ENCODE measurements around the gene SHQ1.

The SHQ1 gene
- total RNA-seq: 6.1 to 26.5 (median 19.1) reads per million in 17 experiments

DNA sequence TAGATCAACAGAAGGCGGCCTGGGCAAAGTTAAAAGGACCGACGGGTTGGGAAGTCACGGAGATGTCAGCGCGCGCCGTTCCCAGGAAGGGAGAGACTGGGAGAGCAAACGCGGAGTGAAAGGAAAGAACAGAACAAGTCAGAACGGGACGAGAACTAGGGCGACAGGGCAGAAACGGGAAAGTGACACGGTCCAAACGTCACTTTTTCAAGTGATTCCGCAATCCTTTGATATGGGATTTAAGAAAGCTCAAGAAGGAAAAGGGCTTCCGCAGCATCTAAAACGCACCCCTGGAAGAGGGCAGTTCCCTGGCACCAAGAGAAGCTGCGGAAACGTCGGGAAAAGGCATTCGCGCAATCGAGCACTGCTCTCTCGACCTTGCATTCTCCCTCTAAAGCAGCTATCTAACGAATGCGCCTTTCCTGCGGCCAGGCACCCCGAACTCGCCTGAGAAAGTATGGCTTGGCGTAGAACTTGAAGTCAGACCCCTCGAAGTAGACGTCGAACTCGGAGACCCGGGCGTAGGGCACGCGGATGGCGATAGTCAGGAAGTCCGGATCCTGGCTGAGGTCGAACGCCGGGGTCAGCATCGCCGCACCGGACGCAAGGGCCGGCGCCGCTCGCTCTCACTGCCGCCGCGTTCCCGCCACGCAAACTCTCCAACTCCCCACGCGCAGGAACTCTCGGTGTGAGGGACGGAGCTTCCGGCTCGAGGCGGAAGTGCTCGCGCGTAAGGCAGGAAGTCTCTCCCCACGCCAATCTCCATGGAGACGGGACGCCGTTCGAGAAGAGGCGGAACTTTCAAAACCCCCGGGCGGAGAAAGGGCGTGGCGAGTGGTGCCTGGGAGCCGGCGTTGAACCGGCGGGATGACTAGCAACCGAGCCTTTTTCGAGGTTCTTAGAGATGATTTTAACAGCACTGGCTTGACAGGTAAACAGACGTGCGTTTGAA lies at the start of gene SHQ1:
Gene SHQ1 (minus strand): TSS at position 695 of the 952 bp plus-strand sequence. CDS start 105 bp downstream, at position 590.
- DNase-seq: peak; percentile 97 to 99 (median 98)

DNA sequence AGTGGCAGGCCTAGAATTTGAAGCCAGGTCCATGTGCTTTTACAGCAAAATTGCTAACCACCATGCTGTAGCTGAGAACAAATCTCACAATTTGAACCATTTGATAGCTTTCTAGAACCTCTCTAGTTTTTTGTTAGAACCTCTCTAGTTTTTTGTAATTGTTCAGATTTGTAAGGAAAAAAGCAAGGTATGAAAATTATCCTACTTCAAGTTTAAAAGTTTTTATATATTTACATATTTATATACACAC lies 49.4 kb upstream of the SHQ1 start:
- DNase-seq: no peak

DNA sequence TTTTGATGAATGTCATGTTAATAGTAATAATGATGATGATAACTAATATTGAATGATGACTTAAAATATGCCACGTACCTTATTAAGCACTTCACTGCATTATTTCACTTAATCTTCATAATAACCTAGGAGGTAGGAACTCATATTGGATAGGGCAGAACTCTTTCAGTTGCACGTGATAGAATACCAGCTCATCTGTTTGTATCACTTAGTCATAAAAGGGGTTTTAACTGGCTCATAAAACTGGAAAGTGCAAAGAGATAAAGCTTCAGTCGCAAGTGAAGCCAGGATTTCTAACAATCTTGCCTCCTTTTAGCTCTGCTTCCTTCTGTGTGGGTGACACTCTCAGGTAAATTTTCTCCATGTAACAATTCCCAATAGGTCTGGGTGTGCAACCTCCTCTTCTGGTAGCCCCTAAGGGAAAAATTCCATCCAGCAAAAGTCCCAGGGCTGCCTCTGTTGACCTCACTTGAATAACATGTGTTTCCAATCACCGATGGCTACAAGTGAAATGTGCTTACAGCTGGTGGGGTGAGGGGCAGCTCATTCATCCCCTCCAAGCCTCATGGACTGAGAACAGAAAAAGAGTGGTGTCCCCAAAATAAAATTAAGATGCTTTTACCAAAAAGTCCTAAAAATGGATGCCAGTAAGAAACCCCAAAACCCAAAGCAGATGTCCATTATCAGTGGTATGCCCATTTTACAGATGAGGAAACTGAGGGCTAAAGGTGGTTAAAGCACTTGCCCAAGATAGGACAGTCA lies 48.9 kb upstream of the SHQ1 start:
- no peak for DNase-seq

DNA sequence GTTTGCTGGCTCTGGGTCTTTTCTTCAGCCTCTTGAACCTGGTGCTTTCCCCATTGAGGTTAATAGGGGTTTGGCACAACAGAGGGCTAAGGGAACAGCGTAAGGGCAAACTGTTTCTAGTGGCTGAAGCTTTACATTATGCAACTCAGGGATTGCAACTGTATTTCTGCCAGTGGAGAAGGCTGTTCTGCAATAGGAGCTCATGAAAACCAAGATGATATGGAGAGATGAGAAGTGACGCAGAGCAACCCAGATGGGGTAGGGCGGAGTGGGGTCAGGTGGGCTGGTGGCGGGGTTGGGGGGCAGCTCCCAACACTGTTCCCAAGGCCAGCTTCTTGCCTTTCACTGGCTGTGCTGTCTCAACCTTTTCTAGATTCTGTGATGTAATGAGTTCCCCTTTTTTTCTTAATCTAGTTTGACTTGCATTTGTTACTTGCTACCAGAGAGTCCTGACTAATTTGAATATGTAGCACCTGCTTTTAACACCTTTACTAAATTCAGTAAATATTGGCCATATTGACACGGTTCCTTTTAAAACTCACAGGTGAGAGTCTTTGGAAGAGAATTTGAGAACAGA lies 46.8 kb upstream of the SHQ1 start:
- DNase-seq: peak; percentile 18 to 55 (median 44)

DNA sequence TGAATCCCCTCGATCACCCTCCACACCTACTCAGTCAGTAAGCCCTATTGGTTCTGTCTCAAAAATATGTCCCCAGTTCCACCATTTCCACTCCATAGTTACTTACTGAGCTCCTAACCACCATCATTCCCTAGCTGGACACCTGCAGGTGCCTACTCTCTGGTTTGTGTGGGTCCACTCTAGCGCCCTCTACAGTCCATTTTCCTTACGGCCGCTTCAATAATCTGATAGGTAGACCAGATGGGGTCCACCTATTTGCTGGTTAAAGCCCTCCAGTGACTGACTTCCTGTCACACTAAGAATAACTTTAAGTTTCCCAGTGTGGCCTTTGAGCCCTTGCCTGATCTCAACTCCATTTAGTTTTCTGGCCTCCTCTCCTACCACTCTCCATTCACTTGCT lies 44.6 kb upstream of the SHQ1 start:
- DNase-seq: no peak

DNA sequence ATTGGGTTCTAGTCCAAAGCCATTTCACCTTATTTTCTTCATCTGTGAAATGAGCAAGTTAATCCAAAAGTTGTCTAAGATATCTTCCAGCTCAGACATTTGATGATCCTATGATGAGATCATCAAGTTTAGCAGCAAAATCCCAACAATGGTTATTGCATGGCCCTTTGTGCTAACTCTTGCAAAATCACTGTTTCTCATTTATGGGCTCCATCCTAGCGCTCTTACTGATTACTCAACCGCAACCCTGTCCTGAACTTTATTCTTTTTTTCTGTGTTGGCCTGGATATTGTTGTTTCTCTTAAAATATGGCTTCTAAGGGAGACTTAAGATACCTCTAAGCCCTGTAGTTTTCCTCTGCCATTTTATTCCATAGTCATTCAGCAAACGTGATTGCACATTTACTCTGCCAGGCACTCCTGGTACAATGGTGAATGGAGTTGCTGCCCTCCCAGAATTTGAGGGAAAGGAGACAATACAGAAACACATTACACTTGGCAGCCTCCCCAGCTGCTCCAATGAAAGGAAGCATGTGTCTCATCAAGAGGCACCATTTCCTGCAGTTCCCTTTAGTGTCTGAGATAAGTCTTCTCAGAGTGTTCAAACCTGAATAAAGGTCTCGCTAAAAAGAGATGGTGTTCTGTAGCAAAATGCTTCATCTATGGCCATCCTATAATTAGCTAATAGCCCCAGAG lies 44.0 kb upstream of the SHQ1 start:
- DNase-seq: peak; percentile 31 to 64 (median 48)

DNA sequence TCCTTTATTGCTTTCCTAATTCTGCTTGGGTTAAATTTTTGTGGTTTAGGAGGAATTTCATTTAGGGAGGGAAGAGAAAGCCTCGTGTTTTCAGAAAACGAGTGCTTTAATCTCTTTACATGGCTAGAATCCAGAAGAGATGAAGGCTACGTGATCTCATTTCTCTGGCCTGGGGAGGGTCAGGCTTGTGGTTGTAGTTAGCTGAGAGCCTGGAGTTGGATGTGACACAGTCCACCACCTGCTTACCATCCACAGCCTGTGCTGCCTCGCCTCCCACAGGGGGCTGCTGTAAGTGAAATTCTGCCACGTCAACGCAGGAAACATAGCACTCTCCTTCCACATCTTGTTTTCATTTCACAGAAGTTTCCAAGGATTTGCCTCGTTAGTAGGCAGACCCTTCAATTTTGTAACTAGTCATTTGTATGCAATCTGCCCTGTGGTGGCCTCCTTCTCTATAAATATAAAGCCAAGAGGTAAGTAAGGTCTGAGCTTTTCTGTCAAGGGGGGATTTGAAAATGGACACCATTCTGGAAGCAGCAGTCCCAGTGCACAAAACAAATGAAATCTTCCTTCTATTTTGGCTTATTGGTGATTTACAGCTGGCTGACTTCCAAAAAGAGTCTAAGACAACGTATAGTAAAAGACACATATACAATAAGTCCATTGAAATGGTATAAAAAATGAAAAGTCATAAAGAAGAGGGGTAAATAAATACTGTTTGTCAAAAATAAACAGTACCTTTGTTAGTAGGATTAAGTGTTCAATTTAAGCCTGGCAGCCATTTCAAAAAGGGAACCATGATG lies 43.0 kb upstream of the SHQ1 start:
- no peak for DNase-seq

DNA sequence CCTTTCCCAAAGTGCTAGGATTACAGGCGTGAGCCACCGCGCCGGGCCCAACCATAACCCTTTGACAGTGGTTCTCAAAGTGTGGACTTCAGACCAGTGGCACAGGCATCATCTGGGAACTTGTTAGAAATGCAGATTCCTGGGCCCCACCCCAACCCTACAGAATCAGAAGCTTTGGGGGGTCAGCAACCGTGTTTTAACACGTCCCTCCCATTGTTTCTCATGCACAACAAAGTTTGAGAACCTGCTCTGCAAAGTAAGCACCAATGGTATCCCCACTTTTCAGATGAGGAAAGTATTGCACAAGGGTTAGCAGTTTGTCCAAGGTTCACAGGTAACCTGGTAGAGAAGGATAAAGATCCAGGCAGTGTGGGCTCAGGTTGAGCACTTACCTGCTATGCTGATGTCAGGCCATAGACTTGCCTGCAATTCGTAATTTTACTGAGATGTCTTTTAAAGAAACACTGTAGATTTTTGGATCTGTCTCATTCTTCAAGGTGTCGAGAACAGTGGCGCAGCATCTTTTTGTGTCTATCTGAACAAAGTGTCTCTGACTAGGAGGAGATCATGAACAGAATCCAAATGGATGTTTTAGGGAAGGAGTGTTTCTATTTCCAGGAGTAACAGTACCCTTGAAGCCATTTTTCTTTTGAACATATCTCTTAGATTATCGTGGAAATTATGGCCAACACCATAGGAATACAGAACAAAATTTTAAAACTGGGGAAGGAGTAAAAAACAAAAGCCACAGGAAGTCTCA lies 42.1 kb upstream of the SHQ1 start:
- no peak for DNase-seq

DNA sequence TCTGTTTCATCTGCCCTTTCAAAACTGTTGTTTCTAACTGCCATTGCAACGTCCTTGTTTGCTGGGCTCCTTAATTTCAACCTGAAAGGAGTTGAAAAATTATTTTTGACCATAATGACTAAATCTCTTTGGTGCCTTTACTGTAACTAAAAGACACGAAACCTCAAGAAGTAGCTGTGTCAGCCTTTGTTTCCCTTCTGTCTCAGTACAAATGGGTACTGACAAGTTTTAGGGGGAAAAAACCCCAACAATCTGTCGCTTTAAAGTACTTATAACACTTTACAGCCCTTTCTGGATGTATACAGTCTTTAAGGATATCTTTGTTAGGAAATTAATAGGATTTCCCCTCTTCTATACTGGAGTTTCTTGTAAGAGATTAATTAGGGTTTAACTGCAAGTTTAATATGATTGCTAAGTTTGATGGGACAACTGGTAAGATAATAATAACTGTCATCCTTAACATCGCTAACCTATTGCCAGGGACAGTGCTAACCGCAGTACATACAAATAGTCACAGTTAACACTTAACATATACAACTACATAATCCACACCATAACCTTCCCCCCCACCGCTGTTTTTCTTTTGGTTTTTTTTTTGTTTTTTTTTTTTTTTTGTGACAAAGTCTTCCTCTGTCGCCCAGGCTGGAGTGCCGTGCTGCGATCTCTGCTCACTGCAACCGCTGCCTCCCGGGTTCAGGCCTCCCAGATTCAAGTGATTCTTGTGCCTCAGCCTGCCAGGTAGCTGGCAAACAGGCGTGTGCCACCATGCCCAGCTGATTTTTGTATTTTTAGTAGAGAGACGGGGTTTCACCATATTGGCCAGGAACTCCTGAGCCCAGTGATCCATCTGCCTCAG lies 41.3 kb upstream of the SHQ1 start:
- no peak for DNase-seq

DNA sequence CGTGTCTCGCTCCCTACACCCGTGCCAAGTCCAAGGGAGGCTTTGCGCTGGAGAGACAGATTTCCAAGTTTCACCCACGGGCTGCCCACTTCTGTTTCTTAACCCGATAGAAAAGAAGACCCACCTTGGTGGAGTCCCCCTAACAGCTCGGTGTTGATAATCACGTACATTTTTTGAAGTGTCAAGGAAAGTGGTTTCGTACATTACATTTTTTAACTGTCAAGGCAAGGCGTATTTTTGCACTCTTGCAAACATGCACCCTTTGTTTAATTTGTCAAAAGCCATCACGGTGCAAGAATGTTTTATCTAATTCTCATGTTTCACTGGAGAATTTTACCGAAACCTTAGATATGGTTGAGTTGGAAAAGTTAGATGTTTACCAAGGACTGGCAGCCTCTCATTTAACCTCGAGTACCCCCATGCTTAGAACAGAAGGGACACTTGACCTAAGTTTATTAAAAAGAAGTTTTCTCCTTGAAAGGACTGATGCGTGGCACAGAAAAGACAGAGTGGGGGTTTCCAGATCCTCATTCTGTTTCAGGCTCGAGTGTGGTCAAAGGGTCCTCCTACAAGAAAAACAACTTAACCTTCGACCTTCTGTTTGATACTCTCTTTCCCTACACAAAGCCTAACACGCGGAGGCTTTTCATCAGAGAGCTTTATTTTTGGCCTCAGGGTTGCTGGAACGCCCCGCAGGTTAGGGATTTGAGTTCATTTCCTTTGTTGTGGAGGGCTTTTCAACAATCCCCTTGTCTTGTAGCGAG lies 40.5 kb upstream of the SHQ1 start:
- DNase-seq: no peak

DNA sequence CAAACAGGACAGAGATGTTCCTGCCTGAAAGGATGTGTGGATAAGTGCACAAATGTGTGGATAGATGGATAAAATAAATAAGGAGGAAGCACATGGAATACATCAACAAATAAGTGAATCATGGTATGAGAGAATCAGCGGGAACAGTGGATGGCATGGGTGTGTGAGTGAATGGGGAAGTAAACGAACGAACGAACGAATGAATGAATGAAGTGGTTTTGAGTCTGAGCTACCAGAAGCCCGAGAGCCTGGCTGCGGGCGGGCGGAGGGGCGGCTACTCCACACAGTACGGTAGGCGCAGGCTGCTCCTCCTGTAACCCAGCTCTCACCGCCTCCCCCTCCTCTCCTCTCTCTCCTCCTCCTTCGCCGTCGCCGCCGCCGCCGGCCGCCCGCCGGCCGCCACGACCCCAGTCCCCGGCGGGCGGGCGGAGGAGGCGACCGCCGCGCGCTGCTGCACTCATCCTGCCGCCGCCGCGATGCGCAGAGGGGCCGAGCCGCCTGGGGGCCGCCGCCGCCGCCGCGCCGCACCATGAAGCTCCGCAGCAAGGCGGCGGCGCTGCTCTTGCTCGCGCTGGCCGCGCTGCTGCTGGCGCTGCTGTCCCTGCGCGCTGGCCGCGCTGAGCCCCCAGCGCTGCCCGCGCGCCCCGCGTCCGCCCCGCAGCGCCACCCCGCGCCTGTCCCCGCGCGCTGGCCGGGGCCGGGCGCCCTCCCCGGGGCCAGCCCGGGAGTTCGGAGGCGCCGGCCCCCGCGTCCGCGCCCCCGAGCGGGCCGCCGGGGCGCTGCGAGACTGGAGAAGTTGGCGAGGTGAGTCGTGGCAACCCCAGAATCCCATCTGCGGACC lies 39.7 kb upstream of the SHQ1 start, which contains the start of gene GXYLT2:
Gene GXYLT2 (plus strand): TSS at position 342 of the 841 bp plus-strand sequence. CDS start 188 bp downstream, at position 530.
- peak; percentile 17 to 65 (median 46) for DNase-seq

DNA sequence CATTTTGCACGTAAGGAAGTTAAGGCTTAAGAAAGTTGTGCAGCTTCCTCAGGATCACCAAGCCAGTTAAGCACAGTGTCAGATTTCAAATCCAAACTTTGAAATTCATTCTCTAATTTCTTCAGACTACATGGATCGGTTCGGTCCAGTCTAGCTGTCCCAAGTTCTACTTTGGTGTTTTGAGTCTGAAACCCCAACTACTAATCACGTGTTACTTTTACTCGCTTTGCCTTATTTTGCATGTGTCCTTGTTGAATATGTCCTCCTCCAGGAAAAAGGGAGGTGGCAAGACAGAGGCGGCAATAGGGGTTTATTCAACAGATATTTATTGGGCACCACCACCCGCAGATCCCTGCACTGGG lies 39.1 kb upstream of the SHQ1 start:
- DNase-seq: no peak

DNA sequence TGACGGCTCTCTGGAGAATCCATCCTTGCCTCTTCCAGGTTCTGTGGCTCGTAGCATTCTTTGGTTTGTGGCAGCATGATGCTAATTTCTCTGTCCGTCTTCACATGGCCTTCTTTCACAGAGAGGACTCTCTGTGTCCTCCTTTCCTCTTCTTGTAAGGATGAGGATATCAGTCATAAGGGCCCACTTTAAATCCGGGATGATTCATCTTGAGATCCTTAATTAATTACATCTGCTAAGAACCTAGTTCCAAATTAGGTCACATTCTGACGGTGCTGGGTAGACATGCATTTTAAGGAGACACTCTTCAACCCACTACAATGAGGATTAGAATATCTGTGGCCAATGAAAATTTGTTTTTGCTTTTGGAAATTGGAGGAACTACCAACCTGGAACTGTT lies 23.9 kb upstream of the SHQ1 start:
- DNase-seq: no peak

DNA sequence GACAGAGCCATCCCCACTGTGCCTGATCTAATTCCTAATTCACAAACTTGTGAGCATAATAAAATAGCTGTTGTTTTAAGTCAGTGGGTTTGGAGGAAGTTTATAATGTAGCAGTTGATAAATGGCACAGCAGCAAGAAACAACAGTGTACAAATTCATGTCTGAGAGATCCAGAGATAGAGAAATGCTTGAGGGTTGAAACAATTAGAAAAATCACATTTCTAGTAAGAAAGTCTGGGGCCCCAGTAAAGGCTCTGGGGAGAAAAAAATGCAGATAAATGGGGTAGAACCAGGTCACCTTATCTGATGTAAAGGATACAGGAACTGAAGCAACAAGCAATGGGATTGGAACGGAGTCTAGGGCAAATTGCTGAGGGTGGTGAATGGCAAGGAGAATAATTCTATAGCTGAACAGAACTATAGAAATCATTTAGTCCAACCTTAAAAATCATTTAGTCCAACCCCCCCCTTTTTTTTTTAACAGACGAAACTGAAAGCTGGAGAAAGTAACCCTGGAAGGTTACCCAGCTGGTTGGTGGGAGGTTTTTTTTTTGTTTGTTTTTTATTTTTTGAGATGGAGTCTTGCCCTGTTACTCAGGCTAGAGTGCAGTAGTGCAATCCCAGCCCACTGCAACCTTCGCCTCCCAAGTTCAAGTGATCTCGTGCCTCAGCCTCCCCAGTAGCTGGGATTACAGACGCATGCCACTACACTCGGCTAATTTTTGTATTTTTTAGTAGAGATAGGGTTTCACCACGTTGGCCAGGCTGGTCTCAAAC lies 14.3 kb upstream of the SHQ1 start:
- DNase-seq: no peak

DNA sequence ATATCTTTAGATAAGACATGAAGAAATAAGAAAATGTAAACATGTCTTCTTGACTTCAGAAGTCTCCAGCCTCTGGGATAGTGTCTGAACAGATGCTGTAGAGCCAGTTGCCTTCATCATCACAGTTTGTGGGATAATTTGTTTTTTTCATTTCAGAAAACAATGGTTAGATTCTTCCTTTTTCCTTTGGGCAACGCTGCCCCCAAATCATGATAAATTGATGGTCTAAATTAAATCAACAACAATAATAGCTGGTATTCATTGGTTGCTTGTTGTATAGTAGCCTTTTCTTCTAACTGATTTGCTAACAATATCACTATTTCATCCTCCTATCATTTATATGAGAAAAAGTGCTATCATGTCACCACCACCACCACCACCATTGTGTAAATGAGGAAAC lies 12.6 kb upstream of the SHQ1 start:
- no peak for DNase-seq

DNA sequence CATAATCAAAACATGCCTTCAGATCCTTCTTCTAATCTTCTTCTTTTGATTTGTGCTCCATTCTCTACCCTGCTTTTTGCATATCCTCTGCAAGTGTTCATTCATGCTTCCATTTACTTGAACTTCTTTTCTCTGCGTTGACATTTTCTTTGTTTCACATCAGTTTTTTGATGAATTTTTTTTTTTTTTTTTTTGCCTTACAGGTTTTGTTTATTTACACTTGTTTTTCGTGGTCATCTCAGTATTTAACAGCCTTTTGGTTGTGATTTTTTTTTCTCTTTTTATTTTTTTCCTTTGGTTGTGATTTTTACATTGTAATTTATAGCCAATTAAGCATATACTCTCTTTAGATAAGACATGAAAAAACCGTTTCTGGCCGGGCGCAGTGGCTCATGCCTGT lies 11.8 kb upstream of the SHQ1 start:
- no peak for DNase-seq

DNA sequence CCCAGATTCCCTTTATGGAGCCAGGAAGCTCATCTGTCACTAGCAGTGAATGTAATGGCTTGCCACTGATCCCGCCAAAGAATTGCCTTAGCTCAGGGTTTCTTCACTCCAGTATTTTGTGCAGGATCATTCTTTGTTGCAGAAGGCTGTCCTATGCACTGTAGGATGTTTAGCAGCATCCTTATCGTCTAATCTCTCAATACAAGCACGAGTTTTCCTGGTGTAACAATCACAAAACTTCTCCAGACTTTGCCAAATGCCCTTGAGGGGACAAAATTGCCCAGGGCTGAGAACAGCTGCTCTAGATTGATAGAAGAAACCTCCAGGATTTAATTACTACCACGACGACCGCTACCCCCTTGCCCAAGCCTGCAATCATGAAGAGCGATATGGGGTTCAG lies 6.8 kb upstream of the SHQ1 start:
- no peak for DNase-seq

DNA sequence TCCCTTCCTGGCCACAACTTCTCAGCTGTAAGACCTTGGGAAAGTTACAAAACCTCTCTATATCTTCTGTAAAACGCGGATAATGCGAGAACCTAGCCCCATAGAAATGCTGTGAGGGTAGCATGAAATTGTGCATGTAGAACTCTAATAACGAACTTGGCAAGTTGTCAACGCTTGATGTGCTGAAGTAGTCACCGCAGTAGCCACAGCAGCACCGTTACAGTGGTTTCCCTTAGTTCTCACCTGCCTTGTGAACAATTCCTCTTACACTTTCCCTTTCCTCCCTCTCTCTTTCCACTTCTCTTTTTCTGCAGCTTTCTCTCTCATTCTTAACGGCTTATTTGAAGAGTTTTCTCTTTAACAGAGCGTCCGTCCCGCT lies 447 bp upstream of the SHQ1 start:
- DNase-seq: peak in 2 of 4 experiments; percentile 11 to 19

Measured in suppressor macrophage (primary cell).